MM.1S (cell line): ENCODE measurements around the gene FADS3.

Experiments
- DNase-seq: peaks from one replicate; pipeline ENCODE4 v3.0.0-alpha.2; 2015
- H2AFZ ChIP-seq: fragments of 300-600 bp; sonication (generic); 2 replicates; pipeline ENCODE4 v1.6.0; 2016; ENCODE audit warnings: antibody characterized with exemption, low read length
- H3F3A ChIP-seq: fragments of 300-600 bp; sonication (generic); 2 replicates; pipeline ENCODE4 v1.6.1; 2016; ENCODE audit warnings: mild to moderate bottlenecking, antibody characterized with exemption, low read length, moderate library complexity, mixed read lengths; ENCODE audit not compliant: insufficient read depth
- H3K27ac ChIP-seq: fragments of 300-600 bp; sonication (generic); 2 replicates; pipeline ENCODE4 v1.5.1; 2016; ENCODE audit warnings: mild to moderate bottlenecking, low read length
- H3K27me3 ChIP-seq: fragments of 300-600 bp; sonication (generic); replicated peaks from 2 replicates; pipeline ENCODE4 v1.6.0; 2016; ENCODE audit warnings: low read length; ENCODE audit not compliant: insufficient read depth
- H3K36me3 ChIP-seq: fragments of 300-600 bp; sonication (generic); replicated peaks from 2 replicates; pipeline ENCODE4 v1.6.1; 2016; ENCODE audit warnings: mild to moderate bottlenecking, low read length, mixed read lengths; ENCODE audit not compliant: insufficient read depth
- H3K4me1 ChIP-seq: fragments of 300-600 bp; sonication (generic); 2 replicates; pipeline ENCODE4 v1.6.1; 2016; ENCODE audit warnings: low read length, mixed read lengths
- H3K4me2 ChIP-seq: fragments of 300-600 bp; sonication (generic); 2 replicates; pipeline ENCODE4 v1.6.0; 2016; ENCODE audit warnings: low read depth, low read length
- H3K4me3 ChIP-seq: fragments of 300-600 bp; sonication (generic); 2 replicates; pipeline ENCODE4 v1.5.1; 2016; ENCODE audit warnings: low read length, mixed read lengths
- H3K79me2 ChIP-seq: fragments of 300-600 bp; sonication (generic); 2 replicates; pipeline ENCODE4 v1.6.1; 2016; ENCODE audit warnings: mixed run types, low read length, mixed read lengths
- H3K9ac ChIP-seq: fragments of 300-600 bp; sonication (generic); 2 replicates; pipeline ENCODE4 v1.6.1; 2016; ENCODE audit warnings: low read length, mixed read lengths
- H3K9me2 ChIP-seq: fragments of 300-600 bp; sonication (generic); replicated peaks from 2 replicates; pipeline ENCODE4 v1.6.1; 2016; ENCODE audit warnings: mild to moderate bottlenecking, low read length, mixed read lengths; ENCODE audit not compliant: insufficient read depth
- H3K9me3 ChIP-seq: fragments of 300-600 bp; sonication (generic); replicated peaks from 2 replicates; pipeline ENCODE4 v1.6.1; 2016; ENCODE audit warnings: mild to moderate bottlenecking, low read length, mixed read lengths; ENCODE audit not compliant: insufficient read depth
- H4K20me1 ChIP-seq: fragments of 300-600 bp; sonication (generic); 2 replicates; pipeline ENCODE4 v1.6.1; 2016; ENCODE audit warnings: mild to moderate bottlenecking, low read length, moderate library complexity, mixed read lengths; ENCODE audit not compliant: insufficient read depth
- EZH2 ChIP-seq: fragments of 300-600 bp; sonication (generic); optimal IDR thresholded peaks from 2 replicates; pipeline ENCODE3; 2017; ENCODE audit warnings: low read depth, mild to moderate bottlenecking, antibody characterized with exemption, low read length, mixed read lengths
- EZH2phosphoT487 ChIP-seq: fragments of 300-600 bp; sonication (generic); IDR thresholded peaks from 2 replicates; pipeline ENCODE4 v1.6.1; 2018; ENCODE audit warnings: antibody characterized with exemption, low read length
- TF ChIP-seq, protein P1 (sequence below): fragments of 300-600 bp; sonication (generic); IDR thresholded peaks from 2 replicates; pipeline ENCODE4 v1.5.1; 2016; ENCODE audit warnings: antibody characterized with exemption, low read length, mixed read lengths

Gene FADS3

DNA sequence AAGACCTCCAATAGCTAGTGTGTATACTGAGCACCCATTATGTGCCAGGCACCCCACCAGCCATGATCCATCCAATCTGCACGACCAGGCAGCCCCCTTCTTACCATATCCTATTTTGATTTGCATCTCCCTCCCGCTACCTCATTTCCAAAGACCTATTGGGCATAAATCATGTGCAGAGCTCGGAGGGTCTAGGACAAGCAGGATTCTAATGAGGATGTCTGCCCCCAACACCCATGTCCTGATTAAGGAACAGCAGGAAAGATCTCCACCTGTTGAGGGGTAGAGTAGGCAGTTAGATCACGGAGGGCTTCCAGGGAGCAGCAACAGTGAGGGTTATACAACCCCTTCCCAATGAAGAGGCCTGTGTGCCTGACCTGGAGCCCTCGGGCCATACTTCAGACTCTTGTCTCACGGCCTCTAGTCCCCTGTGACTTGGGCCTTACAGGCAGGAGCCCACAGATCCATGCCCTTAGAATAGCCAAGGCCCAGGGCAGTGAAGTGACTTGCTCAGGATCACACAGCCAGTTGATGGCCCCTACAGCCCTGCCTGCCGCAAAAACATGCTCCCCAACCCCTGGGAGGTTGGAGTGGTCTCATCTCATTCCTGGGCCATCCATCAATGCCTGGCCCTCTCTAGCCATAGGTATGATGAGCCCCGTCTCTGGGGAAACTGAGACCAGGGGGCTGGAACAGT, 22.5 kb upstream of the FADS3 start:
- Histone ChIP-seq H3K9ac (no peak overlapping the region), H2AFZ (no peak overlapping the region), H3K4me2 (no peak overlapping the region), H3K9me2 (no peaks in the 10 kb centered on the region), H3F3A (no peaks in the 10 kb centered on the region), H3K9me3 (no peaks in the 10 kb centered on the region), H3K36me3 (no peaks in the 10 kb centered on the region), H4K20me1 (no peaks in the 10 kb centered on the region), H3K27ac (no peak overlapping the region), H3K79me2 (no peaks in the 10 kb centered on the region), H3K4me1 (peaks cover 2% of the 10 kb centered on the region), H3K4me3 (no peak overlapping the region), H3K27me3 (peaks cover 38% of the 10 kb centered on the region)
- no peak for DNase-seq
- TF ChIP-seq EZH2phosphoT487 (no peak), EZH2 (no peak)
- TF ChIP-seq, protein P1, sequence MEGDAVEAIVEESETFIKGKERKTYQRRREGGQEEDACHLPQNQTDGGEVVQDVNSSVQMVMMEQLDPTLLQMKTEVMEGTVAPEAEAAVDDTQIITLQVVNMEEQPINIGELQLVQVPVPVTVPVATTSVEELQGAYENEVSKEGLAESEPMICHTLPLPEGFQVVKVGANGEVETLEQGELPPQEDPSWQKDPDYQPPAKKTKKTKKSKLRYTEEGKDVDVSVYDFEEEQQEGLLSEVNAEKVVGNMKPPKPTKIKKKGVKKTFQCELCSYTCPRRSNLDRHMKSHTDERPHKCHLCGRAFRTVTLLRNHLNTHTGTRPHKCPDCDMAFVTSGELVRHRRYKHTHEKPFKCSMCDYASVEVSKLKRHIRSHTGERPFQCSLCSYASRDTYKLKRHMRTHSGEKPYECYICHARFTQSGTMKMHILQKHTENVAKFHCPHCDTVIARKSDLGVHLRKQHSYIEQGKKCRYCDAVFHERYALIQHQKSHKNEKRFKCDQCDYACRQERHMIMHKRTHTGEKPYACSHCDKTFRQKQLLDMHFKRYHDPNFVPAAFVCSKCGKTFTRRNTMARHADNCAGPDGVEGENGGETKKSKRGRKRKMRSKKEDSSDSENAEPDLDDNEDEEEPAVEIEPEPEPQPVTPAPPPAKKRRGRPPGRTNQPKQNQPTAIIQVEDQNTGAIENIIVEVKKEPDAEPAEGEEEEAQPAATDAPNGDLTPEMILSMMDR, result no peak

DNA sequence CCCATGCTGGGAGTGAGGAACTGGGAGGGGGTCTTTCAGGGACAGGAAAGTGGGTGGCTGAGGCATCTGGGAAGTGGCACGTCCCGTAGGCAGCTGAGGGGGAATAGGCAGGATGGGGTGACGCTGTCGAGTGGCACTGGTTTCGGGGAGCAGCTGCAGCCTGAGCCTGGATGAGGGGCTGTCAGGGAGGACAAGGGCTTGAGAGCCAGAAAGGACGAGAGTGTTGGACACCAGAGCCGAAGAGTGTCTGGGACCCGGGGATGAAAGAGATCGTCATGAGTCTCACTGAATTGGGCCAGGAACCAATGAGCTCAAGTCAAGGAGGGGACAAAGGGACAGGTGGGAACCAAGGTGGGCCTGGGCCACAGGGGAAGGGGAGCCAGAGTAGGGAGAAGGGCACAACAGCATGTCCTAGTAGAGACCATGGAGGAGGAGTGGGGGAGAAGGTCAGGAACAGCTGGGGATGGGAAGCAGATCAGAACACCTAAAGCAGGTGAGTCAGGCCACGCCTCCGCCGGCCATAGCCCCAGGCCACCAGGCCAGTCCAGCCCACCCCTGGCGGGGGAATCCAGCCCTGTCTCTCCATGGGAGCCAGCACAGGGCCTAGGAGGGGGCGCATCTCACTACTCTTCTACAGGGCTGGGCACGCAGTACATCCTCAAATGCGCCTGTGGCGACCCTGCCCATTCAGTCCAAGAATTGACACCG, 21.8 kb upstream of the FADS3 start:
- Histone ChIP-seq H2AFZ (no peak overlapping the region), H3K79me2 (no peaks in the 10 kb centered on the region), H3F3A (no peaks in the 10 kb centered on the region), H3K27ac (no peak overlapping the region), H3K4me2 (no peak overlapping the region), H3K27me3 (peaks cover 31% of the 10 kb centered on the region), H3K36me3 (no peaks in the 10 kb centered on the region), H3K4me1 (peaks cover 7% of the 10 kb centered on the region), H3K4me3 (no peak overlapping the region), H3K9ac (no peak overlapping the region), H3K9me3 (no peaks in the 10 kb centered on the region), H3K9me2 (no peaks in the 10 kb centered on the region), H4K20me1 (no peaks in the 10 kb centered on the region)
- TF ChIP-seq, protein P1, result no peak
- TF ChIP-seq EZH2 (no peak), EZH2phosphoT487 (no peak)
- no peak for DNase-seq

DNA sequence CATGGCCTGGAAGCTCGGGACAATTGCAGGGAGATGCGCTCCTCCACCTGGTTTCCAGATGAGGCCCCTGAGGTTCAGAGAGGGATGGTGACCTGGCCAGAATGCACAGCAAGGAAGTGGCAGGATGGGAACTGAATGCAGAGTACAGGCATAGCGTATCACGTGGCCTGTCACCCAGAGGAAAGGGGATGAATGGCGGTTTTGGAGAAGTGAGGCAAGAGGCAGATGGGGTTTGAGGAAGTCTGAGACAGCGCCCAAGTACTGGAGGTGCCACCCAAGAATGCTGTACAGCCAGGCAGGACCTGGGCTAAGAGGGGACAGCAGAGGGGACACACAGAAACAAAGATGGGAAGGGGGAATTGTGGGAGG, 21.2 kb upstream of the FADS3 start:
- TF ChIP-seq EZH2 (no peak), EZH2phosphoT487 (no peak)
- peaks cover 25% of the 10 kb centered on the region for H3K27me3 ChIP-seq
- H3K27ac ChIP-seq, result no peak overlapping the region
- H3K4me3 ChIP-seq, result no peak overlapping the region
- H3K79me2 ChIP-seq, result no peaks in the 10 kb centered on the region
- no peak overlapping the region for H3K4me2 ChIP-seq
- H3K9me3 ChIP-seq, result no peaks in the 10 kb centered on the region
- H2AFZ ChIP-seq, result no peak overlapping the region
- no peaks in the 10 kb centered on the region for H3K36me3 ChIP-seq
- H3K9me2 ChIP-seq, result no peaks in the 10 kb centered on the region
- no peak for DNase-seq
- no peaks in the 10 kb centered on the region for H3F3A ChIP-seq
- H4K20me1 ChIP-seq, result no peaks in the 10 kb centered on the region
- peaks cover 7% of the 10 kb centered on the region for H3K4me1 ChIP-seq
- H3K9ac ChIP-seq, result no peak overlapping the region
